ENCODE results near the gene CEP126.
A peak's percentile ranks its signal among the peaks of the same experiment; 100 is the strongest.

Gene CEP126

GRCh38 chr11:101914738-101915426 lies at the start of gene CEP126:
Gene CEP126 (plus strand): TSS chr11:101915010. CDS start chr11:101915285, 275 bp downstream.
- TF ChIP-seq CTCF (IDR thresholded peaks at IDR 0.05; ENCODE audit: low read depth, low read length) = peak; percentile 59

GRCh38 chr11:101866619-101867491 lies 48.0 kb upstream of the CEP126 start:
- DNase-seq (ENCODE audit: low read depth in 2 of 2) = peak in 1 of 2 donors; percentile 69
- H3K4me3 ChIP-seq (replicated peaks in 1 of 2; ENCODE audit: low read depth in 2 of 2, low read length in 2 of 2) = no peak overlapping the region
- no peak for TF ChIP-seq CTCF (IDR thresholded peaks at IDR 0.05; ENCODE audit: low read depth, low read length)

More at GRCh38 chr11:101914738-101915426, at the start of gene CEP126:
- DNase-seq (ENCODE audit: low read depth in 2 of 2) = peak; percentile 98
- H3K4me3 ChIP-seq (replicated peaks in 1 of 2; ENCODE audit: low read depth in 2 of 2, low read length in 2 of 2) = peak within 1 kb of the TSS; percentile 77 to 81

- DNase-seq (ENCODE audit: low read depth in 2 of 2) = peak in 1 of 2 donors; percentile 18
- TF ChIP-seq CTCF (IDR thresholded peaks at IDR 0.05; ENCODE audit: low read depth, low read length) = no peak
- no peak overlapping the region for H3K4me3 ChIP-seq (replicated peaks in 1 of 2; ENCODE audit: low read depth in 2 of 2, low read length in 2 of 2)
Observed at GRCh38 chr11:101867951-101868350, 46.9 kb upstream of the CEP126 start.

GRCh38 chr11:101870510-101870909 lies 44.3 kb upstream of the CEP126 start:
- H3K4me3 ChIP-seq (replicated peaks in 1 of 2; ENCODE audit: low read depth in 2 of 2, low read length in 2 of 2) = no peak overlapping the region
- peak; percentile 61 to 81 for DNase-seq (ENCODE audit: low read depth in 2 of 2)
- TF ChIP-seq CTCF (IDR thresholded peaks at IDR 0.05; ENCODE audit: low read depth, low read length) = no peak

GRCh38 chr11:101872171-101872882 lies 42.5 kb upstream of the CEP126 start:
- H3K4me3 ChIP-seq (replicated peaks in 1 of 2; ENCODE audit: low read depth in 2 of 2, low read length in 2 of 2) = no peak overlapping the region
- TF ChIP-seq CTCF (IDR thresholded peaks at IDR 0.05; ENCODE audit: low read depth, low read length) = no peak
- DNase-seq (ENCODE audit: low read depth in 2 of 2) = no peak

GRCh38 chr11:101880222-101880621 lies 34.6 kb upstream of the CEP126 start:
- no peak overlapping the region for H3K4me3 ChIP-seq (replicated peaks in 1 of 2; ENCODE audit: low read depth in 2 of 2, low read length in 2 of 2)
- TF ChIP-seq CTCF (IDR thresholded peaks at IDR 0.05; ENCODE audit: low read depth, low read length) = peak; percentile 62
- DNase-seq (ENCODE audit: low read depth in 2 of 2) = peak; percentile 85 to 86

Data from cardiac fibroblast (primary cell).